GM18508 (cell line): ENCODE results near the gene ERFE.
"Not testable (repeated sequence)": the region's sequence is repeated elsewhere in the genome, so short reads cannot be mapped to it uniquely, and the experiment has no call there.

Experiments
- ATAC-seq: cut with Tn5 transposase; IDR thresholded peaks from one replicate; pipeline ENCODE4 v1.9.1; 2021; ENCODE audit warnings: moderate number of reproducible peaks; ENCODE audit not compliant: insufficient read depth, unreplicated experiment

The ERFE gene

DNA sequence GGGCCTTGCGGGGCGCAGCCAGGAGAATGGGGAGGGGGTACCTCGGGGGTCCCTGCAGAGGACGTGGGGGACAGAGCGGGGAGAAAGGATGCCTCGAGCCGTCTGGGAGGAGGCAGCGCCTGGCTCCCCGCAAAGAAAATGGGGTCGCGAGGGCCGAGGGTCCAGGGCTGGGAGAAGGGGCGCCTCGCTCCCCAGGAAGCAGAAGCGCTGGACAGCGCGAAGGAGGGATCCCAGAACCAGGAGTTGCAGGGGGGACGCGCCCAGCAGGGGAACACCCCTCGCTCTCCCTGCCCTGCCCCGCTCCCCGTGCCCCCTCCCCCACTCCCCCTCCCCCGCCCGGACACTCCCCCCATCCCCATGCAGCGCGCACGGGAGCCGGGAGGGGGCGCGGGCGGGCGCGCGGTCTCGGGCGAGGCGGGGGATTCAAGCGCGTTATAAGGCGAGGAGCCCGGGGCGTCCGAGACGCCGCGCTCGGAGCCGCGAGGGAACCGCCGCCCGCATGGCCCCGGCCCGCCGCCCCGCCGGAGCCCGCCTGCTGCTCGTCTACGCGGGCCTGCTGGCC is at the start of gene ERFE:
ERFE (plus strand) TSS at position 462 of the 562 bp plus-strand sequence; CDS start at position 500, 38 bp downstream.
- ATAC-seq, result no peak

DNA sequence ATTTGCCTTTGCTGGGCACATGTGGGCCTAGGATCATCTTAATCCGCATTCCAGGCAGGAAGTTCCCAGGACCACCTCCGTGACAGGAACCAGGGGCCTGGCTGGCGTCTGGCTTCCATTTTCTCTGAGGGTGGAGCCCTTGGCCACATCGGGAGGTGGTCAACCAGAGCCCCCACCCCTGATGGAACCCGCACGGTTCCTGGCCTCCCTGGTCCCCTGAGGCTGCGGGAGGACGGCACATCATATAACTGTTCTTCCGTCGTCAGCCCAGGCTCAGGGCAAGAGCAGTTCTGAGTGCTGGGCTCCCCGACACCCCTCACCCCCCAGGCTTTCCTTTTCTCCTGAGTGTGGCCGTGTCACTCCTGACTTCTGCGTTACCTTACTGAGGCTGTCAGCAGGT is 45.2 kb upstream of the ERFE start:
- no peak for ATAC-seq

DNA sequence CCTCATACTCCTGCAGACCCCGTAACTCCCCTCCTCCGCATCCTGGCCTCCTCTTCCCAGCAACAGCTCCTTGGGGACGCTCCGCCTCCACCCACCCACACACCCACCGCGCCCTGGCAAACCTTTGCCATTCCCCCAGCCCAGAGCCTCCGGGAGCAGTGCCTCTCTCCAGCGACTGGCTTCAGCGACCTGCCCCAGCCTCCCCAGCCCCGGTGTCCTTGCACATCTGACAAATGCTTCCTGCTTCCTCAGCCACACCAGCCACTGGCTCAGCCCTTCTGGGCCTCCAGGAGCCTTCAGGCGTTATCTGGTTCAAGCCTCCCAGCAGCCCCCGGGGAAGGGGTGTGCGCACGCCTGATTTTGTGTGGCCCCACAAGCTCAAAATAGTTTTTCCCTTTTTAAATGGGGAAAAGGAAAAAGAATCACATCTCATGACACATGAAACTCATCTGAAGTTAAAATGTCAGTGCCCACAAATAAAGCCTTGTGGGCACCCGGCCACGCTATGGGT is 44.4 kb upstream of the ERFE start:
- no peak for ATAC-seq

DNA sequence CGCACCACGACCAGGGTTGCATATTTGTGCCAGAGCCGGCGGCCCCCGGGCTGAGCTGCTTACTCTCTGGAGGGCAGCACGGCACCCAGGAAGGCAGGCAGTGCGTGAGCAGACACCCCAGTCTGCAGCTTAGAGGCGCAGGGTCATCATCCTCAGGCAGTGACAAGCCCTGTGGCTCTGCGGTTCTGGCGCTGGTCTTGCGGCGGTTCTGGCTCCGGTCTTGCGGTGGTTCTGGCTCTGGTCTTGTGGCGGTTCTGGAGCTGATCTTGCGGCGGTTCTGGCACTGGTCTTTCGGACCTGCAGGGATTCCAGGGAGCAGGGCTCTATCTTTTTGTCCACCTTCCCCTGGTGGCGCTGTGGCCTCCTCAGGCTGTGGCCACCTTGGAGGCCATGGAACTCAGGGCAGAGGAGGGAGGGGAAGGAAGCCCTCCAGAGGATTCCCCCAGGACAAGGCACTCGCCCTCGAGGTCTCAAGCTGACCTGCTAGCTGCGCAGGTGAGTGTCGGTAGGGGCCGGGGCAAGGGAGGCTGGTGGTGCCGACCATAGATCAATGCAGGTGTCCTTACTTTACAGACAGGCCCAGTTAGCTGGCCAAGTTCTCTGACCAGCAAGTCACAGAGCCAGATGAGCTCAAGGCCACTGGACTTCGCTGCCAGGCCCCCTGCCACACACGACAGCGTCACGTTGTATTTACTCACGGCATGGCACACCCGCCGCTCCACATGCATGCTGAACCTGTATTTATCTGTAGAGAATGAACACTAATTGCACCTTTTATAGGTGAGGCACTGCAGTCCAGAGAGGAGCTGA is 43.7 kb upstream of the ERFE start:
- ATAC-seq, result no peak

DNA sequence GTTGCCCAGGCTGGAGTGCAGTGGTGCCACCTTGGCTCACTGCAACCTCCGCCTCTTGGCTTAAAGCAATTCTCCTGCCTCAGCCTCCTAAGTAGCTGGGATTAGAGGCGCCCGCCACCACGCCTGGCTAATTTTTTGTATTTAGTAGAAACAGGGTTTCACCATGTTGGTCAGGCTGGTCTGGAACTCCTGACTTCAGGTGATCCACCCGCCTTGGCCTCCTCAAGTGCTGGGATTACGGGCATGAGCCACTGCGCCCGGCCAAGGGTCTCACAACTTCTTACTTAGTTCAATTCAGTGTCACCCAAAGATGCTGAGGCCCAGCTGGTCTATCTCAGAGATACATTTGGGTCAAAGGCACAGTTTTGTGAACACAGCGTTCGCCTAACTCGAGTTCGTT is 43.1 kb upstream of the ERFE start:
- not testable (repeated sequence) for ATAC-seq

GRCh38 chr2:238116298-238117198 is 42.2 kb upstream of the ERFE start:
- ATAC-seq, result no peak

- no peak for ATAC-seq
Measured at GRCh38 chr2:238117199-238118154, 41.3 kb upstream of the ERFE start.

GRCh38 chr2:238119756-238120462 is 38.9 kb upstream of the ERFE start:
- ATAC-seq, result no peak

DNA sequence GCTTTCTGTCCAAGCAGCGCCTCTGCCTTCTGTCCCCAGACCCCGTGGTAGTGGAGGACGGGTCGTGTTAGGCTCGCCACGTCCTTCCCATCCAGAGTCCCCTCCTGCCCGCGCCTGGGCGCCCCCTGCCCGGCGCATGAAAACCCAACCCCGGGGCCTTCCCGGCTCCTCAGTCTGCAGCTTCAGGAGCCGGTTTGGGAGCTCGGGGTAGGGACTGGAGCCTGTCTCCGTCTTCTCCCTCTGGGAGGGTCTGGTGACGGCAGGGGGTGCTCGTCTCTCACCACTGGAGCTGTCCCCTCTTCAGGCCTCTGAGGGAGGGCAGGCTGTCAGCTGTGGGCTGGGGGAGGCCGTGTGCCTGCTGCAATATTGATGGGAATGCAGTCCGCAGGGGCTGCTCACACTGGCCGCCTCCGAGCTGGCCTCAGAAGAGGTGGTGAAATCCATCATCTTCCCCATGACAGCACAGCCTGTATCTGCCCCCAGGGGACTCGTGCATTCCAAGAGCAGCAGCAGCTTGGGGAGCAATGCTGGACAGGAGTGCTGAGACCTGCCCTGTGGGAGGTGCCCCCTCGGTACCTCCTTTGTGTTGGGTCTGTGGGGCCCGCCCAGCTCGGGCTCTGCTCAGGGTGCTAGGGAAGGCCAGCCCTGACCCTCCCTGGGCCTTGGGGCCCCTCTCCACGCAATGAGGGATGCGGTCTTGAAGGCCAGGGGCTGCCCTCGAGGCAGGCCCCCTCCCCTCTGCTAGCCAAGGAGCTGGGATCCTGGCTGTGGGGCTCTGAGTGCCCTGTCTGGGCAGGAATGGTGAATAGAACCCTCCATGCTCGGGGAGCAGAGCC is 38.1 kb upstream of the ERFE start:
- ATAC-seq, result no peak

DNA sequence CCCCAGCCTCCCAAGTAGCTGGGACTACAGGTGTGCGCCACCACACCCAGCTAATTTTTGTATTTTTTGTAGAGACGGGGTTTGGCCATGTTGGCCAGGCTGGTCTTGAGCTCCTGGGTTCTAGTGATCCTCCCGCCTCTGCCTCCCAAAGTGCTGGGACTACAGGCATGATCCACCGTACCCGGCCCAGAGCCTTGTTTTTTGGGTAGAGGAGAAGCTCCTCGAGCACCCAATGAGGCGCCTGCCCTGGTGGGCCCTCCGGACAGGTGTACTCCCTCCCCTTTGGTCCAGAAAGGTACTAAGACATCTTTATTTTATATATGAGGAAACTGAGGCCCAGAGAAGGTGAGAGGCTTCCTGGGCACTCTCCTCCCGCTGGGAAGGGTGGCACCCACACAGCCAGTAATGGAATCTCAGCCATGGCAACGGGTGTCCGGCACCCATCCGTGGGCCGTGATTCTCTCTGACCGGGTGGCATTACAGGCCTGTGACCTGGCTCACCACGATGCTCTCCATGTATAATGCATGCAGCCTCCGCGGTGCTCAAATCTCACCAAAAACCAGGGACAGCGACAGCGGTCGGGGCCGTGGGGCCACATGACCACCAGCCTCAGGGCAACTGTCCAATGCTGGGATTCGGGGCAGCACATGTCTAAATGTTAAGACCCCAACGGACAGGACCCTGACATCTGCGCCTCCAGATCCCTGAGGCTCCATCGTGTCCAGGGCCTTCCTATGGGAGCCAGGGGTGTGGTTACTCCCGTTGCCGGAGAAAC is 37.1 kb upstream of the ERFE start:
- no peak for ATAC-seq

- ATAC-seq, result no peak
Measured at GRCh38 chr2:238122287-238123217, 36.2 kb upstream of the ERFE start.

- ATAC-seq, result no peak
Measured at GRCh38 chr2:238123218-238123971, 35.4 kb upstream of the ERFE start.

- no peak for ATAC-seq
Measured at GRCh38 chr2:238123991-238124470, 34.7 kb upstream of the ERFE start.

- ATAC-seq, result no peak
Measured at GRCh38 chr2:238124488-238125126, 34.2 kb upstream of the ERFE start.
